ENCODE data around the gene GSTK1.

GSTK1 gene

GRCh38 chr7:143258831-143259230 is 4.4 kb upstream of the GSTK1 start:
- no peak for TF ChIP-seq NFIC (IDR thresholded peaks at IDR 0.05)
- TF ChIP-seq MAX (IDR thresholded peaks at IDR 0.05) = no peak
- TF ChIP-seq USF1 (IDR thresholded peaks at IDR 0.05) = no peak
- TF ChIP-seq RAD21 (IDR thresholded peaks at IDR 0.05; ENCODE audit: low read depth) = no peak
- TF ChIP-seq CEBPB (IDR thresholded peaks at IDR 0.05) = no peak
- no peak for TF ChIP-seq EP300 (IDR thresholded peaks at IDR 0.05; ENCODE audit: borderline replicate concordance)
- TF ChIP-seq TEAD4 (IDR thresholded peaks at IDR 0.05) = no peak
- TF ChIP-seq TCF12 (IDR thresholded peaks at IDR 0.05; ENCODE audit: low read depth) = no peak
- no peak for TF ChIP-seq YY1 (IDR thresholded peaks at IDR 0.05; ENCODE audit: low read depth)
- no peak for TF ChIP-seq REST (IDR thresholded peaks at IDR 0.05; ENCODE audit: low read depth)
- no peak for TF ChIP-seq TAF1 (IDR thresholded peaks at IDR 0.05; ENCODE audit: low read depth)
- no peak for TF ChIP-seq ZBTB7A (IDR thresholded peaks at IDR 0.05; ENCODE audit: low read depth)
- TF ChIP-seq CREB1 (IDR thresholded peaks at IDR 0.05; ENCODE audit: low read depth) = no peak
- no peak for TF ChIP-seq FOXM1 (IDR thresholded peaks at IDR 0.05; ENCODE audit: borderline replicate concordance, low read depth)
- no peak for TF ChIP-seq EGR1 (IDR thresholded peaks at IDR 0.05)

GRCh38 chr7:143259765-143260164 is 3.5 kb upstream of the GSTK1 start:
- TF ChIP-seq RAD21 (IDR thresholded peaks at IDR 0.05; ENCODE audit: low read depth) (no peak), FOXM1 (IDR thresholded peaks at IDR 0.05; ENCODE audit: borderline replicate concordance, low read depth) (no peak), REST (IDR thresholded peaks at IDR 0.05; ENCODE audit: low read depth) (no peak), MAX (IDR thresholded peaks at IDR 0.05) (no peak), USF1 (IDR thresholded peaks at IDR 0.05) (no peak), TEAD4 (IDR thresholded peaks at IDR 0.05) (no peak), CEBPB (IDR thresholded peaks at IDR 0.05) (no peak), EGR1 (IDR thresholded peaks at IDR 0.05) (no peak), TAF1 (IDR thresholded peaks at IDR 0.05; ENCODE audit: low read depth) (no peak), ZBTB7A (IDR thresholded peaks at IDR 0.05; ENCODE audit: low read depth) (no peak), CREB1 (IDR thresholded peaks at IDR 0.05; ENCODE audit: low read depth) (no peak), TCF12 (IDR thresholded peaks at IDR 0.05; ENCODE audit: low read depth) (no peak), NFIC (IDR thresholded peaks at IDR 0.05) (no peak), EP300 (IDR thresholded peaks at IDR 0.05; ENCODE audit: borderline replicate concordance) (no peak), YY1 (IDR thresholded peaks at IDR 0.05; ENCODE audit: low read depth) (no peak)

GRCh38 chr7:143261901-143262300 is 1.3 kb upstream of the GSTK1 start:
- TF ChIP-seq YY1 (IDR thresholded peaks at IDR 0.05; ENCODE audit: low read depth) (no peak), ZBTB7A (IDR thresholded peaks at IDR 0.05; ENCODE audit: low read depth) (no peak), NFIC (IDR thresholded peaks at IDR 0.05) (no peak), TEAD4 (IDR thresholded peaks at IDR 0.05) (no peak), TCF12 (IDR thresholded peaks at IDR 0.05; ENCODE audit: low read depth) (no peak), REST (IDR thresholded peaks at IDR 0.05; ENCODE audit: low read depth) (no peak), CREB1 (IDR thresholded peaks at IDR 0.05; ENCODE audit: low read depth) (no peak), FOXM1 (IDR thresholded peaks at IDR 0.05; ENCODE audit: borderline replicate concordance, low read depth) (no peak), RAD21 (IDR thresholded peaks at IDR 0.05; ENCODE audit: low read depth) (no peak)

- no peak for TF ChIP-seq RAD21 (IDR thresholded peaks at IDR 0.05; ENCODE audit: low read depth)
- no peak for TF ChIP-seq YY1 (IDR thresholded peaks at IDR 0.05; ENCODE audit: low read depth)
- no peak for TF ChIP-seq CEBPB (IDR thresholded peaks at IDR 0.05)
- no peak for TF ChIP-seq TCF12 (IDR thresholded peaks at IDR 0.05; ENCODE audit: low read depth)
- TF ChIP-seq NFIC (IDR thresholded peaks at IDR 0.05) = no peak
- no peak for TF ChIP-seq CREB1 (IDR thresholded peaks at IDR 0.05; ENCODE audit: low read depth)
- TF ChIP-seq REST (IDR thresholded peaks at IDR 0.05; ENCODE audit: low read depth) = no peak
- TF ChIP-seq TEAD4 (IDR thresholded peaks at IDR 0.05) = no peak
- TF ChIP-seq USF1 (IDR thresholded peaks at IDR 0.05) = no peak
- TF ChIP-seq EGR1 (IDR thresholded peaks at IDR 0.05) = no peak
- no peak for TF ChIP-seq EP300 (IDR thresholded peaks at IDR 0.05; ENCODE audit: borderline replicate concordance)
Measured at GRCh38 chr7:143265017-143265693, 1.9 kb downstream of the GSTK1 start.
